ENCODE measurements around the gene GOLGA6A.

GRCh38 chr15:74027688-74028087 is 54.7 kb downstream of the GOLGA6A start:
- TF ChIP-seq CTCF (conservative IDR thresholded peaks at IDR 0.05; ENCODE audit: low read length) (no peak), EZH2phosphoT487 (IDR thresholded peaks at IDR 0.05; ENCODE audit: borderline replicate concordance) (no peak)

Data from Loucy (cell line).